Neural cell (in vitro differentiated cells): Measurements from ENCODE around the gene ANTXR1. TPM values are rescaled to one million over a fixed set of nuclear protein-coding genes. Genes with fewer than 3 reads are reported as not detected.

Experiments used
- H2AFZ ChIP-seq: fragments of 200-600, 300-800 bp; sonication (generic), shearing (Covaris generic); 2 replicates; pipeline ENCODE4 v1.6.0; 2014; ENCODE audit warnings: low read depth, mild to moderate bottlenecking, antibody characterized with exemption, low read length, moderate library complexity
- H3F3A ChIP-seq: fragments of 200-600 bp; shearing (Covaris generic); 2 replicates; pipeline ENCODE4 v1.6.1; 2016; ENCODE audit warnings: mild to moderate bottlenecking, moderate library complexity, mixed read lengths, antibody characterized with exemption, low read length; ENCODE audit not compliant: insufficient read depth, poor library complexity, severe bottlenecking
- H3K27ac ChIP-seq: fragments of 200-600, 300-800 bp; sonication (generic), shearing (Covaris generic); 2 replicates; pipeline ENCODE4 v1.5.1; 2014; ENCODE audit warnings: mild to moderate bottlenecking, low read length, moderate library complexity
- H3K27me3 ChIP-seq: fragments of 300-800, 200-600 bp; sonication (generic), shearing (Covaris generic); 2 replicates; pipeline ENCODE4 v1.6.0; 2014; ENCODE audit warnings: mild to moderate bottlenecking, low read depth, low read length, moderate library complexity; ENCODE audit not compliant: insufficient read depth
- H3K36me3 ChIP-seq: fragments of 300-800, 200-600 bp; sonication (generic), shearing (Covaris generic); 2 replicates; pipeline ENCODE4 v1.5.1; 2014; ENCODE audit warnings: mild to moderate bottlenecking, antibody characterized with exemption, low read length, moderate library complexity; ENCODE audit not compliant: insufficient read depth
- H3K4me2 ChIP-seq: fragments of 300-800, 200-600 bp; sonication (generic), shearing (Covaris generic); 2 replicates; pipeline ENCODE4 v1.6.0; 2014; ENCODE audit warnings: mild to moderate bottlenecking, low read length
- H3K4me3 ChIP-seq: fragments of 300-800, 200-600 bp; sonication (generic), shearing (Covaris generic); 2 replicates; pipeline ENCODE4 v1.5.1; 2014; ENCODE audit warnings: mild to moderate bottlenecking, low read length, moderate library complexity
- H3K79me2 ChIP-seq: fragments of 200-600 bp; shearing (Covaris generic); replicated peaks from 2 replicates; pipeline ENCODE4 v1.6.0; 2014; ENCODE audit warnings: mild to moderate bottlenecking, low read length, moderate library complexity; ENCODE audit not compliant: insufficient read depth
- H3K9ac ChIP-seq: fragments of 300-800, 200-600 bp; sonication (generic), shearing (Covaris generic); 2 replicates; pipeline ENCODE4 v1.6.1; 2016; ENCODE audit warnings: mild to moderate bottlenecking, low read length, mixed read lengths
- H3K9me2 ChIP-seq: fragments of 200-600 bp; shearing (Covaris generic); 2 replicates; pipeline ENCODE4 v1.6.1; 2016; ENCODE audit warnings: mild to moderate bottlenecking, low read length, mixed read lengths; ENCODE audit not compliant: insufficient read depth
- H3K9me3 ChIP-seq: fragments of 200-600, 300-800 bp; sonication (generic), shearing (Covaris generic); 2 replicates; pipeline ENCODE4 v1.6.1; 2016; ENCODE audit warnings: mild to moderate bottlenecking, mixed run types, low read length, moderate library complexity, mixed read lengths
- H4K20me1 ChIP-seq: fragments of 200-600 bp; shearing (Covaris generic); 2 replicates; pipeline ENCODE4 v1.6.1; 2016; ENCODE audit warnings: mild to moderate bottlenecking, mixed run types; ENCODE audit not compliant: insufficient read depth
- EZH2 ChIP-seq: fragments of 200-600, 300-800 bp; shearing (Covaris generic), sonication (generic); IDR thresholded peaks from 2 replicates; pipeline ENCODE4 v1.6.1; 2014; ENCODE audit warnings: antibody characterized with exemption, low read length, borderline replicate concordance, mild to moderate bottlenecking; ENCODE audit not compliant: insufficient read depth, poor library complexity, severe bottlenecking
- MXI1 ChIP-seq: fragments of 450-650 bp; conservative IDR thresholded peaks from 2 replicates; pipeline ENCODE4 v1.6.1; 2014; ENCODE audit warnings: antibody characterized with exemption, mild to moderate bottlenecking; ENCODE audit not compliant: poor library complexity, severe bottlenecking
- POLR2AphosphoS5 ChIP-seq: IDR thresholded peaks from 2 replicates; pipeline ENCODE4 v1.6.1; 2012
- RAD21 ChIP-seq: fragments of 450-650 bp; conservative IDR thresholded peaks from 2 replicates; pipeline ENCODE4 v1.6.1; 2014; ENCODE audit warnings: antibody characterized with exemption, mild to moderate bottlenecking, moderate library complexity
- SMC3 ChIP-seq: fragments of 450-650 bp; conservative IDR thresholded peaks from 2 replicates; pipeline ENCODE4 v1.6.1; 2014; ENCODE audit warnings: antibody characterized with exemption, mild to moderate bottlenecking, moderate library complexity; ENCODE audit not compliant: poor library complexity
- polyA plus RNA-seq: library from polyadenylated mRNA; depleted of rRNA; stranded (reverse); fragments of >200 nt; gene quantifications from 2 replicates; pipeline ENCODE4 v1.2.3, GENCODE V29; 2014
- TF ChIP-seq, protein P1 (sequence below): IDR thresholded peaks from 2 replicates; pipeline ENCODE4 v1.6.1; 2012; ENCODE audit warnings: borderline replicate concordance
- TF ChIP-seq, protein P2 (sequence below): fragments of 450-650 bp; IDR thresholded peaks from 2 replicates; pipeline ENCODE4 v1.5.1; 2014; ENCODE audit warnings: antibody characterized with exemption, mild to moderate bottlenecking, moderate library complexity; ENCODE audit not compliant: poor library complexity, severe bottlenecking

ANTXR1 gene
- polyA plus RNA-seq, 1 donor from 2014 or later = 4.9 TPM

DNA sequence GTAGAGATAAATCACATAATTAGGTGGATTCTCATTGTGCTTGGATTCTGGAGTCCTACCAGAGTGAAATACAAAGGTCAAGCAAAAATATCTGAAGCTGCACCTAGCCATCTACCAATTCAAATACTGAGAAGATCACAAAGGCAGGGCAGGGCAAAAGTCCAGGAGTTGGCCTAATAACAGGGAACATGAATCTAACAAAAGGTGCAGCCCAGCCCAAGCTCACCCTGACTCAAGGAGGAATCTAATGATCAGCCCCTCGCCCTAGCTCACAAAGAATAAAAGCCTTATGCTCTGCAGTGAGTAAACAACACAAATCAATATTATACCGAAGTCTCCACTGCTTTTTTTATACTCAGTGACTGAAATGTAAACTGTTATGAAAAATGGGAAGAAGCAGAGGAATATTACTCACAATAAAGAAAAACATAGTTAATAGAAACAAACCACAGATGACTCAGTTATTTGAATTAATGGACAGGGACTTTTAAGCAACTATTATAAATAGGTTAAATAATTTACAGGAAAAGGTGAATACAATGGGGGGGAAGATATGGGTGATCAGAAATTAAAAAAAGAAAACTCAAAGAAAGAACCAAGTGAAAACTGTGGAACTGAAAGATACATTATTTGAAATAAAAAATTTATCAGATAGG lies 49.5 kb downstream of the ANTXR1 start:
- Histone ChIP-seq H3K27me3 (no peaks in the 10 kb centered on the region), H3K9me2 (no peaks in the 10 kb centered on the region), H3K9ac (no peak overlapping the region), H2AFZ (no peak overlapping the region), H3K36me3 (peaks cover 5% of the 10 kb centered on the region), H3K27ac (no peak overlapping the region), H3K79me2 (no peaks in the 10 kb centered on the region), H3K4me3 (no peak overlapping the region), H3K9me3 (peaks cover 16% of the 10 kb centered on the region), H4K20me1 (no peaks in the 10 kb centered on the region), H3F3A (no peaks in the 10 kb centered on the region), H3K4me2 (no peak overlapping the region)
- TF ChIP-seq POLR2AphosphoS5 (no peak), SMC3 (no peak), RAD21 (no peak), MXI1 (no peak), EZH2 (no peak)
- TF ChIP-seq, protein P1, sequence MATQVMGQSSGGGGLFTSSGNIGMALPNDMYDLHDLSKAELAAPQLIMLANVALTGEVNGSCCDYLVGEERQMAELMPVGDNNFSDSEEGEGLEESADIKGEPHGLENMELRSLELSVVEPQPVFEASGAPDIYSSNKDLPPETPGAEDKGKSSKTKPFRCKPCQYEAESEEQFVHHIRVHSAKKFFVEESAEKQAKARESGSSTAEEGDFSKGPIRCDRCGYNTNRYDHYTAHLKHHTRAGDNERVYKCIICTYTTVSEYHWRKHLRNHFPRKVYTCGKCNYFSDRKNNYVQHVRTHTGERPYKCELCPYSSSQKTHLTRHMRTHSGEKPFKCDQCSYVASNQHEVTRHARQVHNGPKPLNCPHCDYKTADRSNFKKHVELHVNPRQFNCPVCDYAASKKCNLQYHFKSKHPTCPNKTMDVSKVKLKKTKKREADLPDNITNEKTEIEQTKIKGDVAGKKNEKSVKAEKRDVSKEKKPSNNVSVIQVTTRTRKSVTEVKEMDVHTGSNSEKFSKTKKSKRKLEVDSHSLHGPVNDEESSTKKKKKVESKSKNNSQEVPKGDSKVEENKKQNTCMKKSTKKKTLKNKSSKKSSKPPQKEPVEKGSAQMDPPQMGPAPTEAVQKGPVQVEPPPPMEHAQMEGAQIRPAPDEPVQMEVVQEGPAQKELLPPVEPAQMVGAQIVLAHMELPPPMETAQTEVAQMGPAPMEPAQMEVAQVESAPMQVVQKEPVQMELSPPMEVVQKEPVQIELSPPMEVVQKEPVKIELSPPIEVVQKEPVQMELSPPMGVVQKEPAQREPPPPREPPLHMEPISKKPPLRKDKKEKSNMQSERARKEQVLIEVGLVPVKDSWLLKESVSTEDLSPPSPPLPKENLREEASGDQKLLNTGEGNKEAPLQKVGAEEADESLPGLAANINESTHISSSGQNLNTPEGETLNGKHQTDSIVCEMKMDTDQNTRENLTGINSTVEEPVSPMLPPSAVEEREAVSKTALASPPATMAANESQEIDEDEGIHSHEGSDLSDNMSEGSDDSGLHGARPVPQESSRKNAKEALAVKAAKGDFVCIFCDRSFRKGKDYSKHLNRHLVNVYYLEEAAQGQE = no peak
- TF ChIP-seq, protein P2, sequence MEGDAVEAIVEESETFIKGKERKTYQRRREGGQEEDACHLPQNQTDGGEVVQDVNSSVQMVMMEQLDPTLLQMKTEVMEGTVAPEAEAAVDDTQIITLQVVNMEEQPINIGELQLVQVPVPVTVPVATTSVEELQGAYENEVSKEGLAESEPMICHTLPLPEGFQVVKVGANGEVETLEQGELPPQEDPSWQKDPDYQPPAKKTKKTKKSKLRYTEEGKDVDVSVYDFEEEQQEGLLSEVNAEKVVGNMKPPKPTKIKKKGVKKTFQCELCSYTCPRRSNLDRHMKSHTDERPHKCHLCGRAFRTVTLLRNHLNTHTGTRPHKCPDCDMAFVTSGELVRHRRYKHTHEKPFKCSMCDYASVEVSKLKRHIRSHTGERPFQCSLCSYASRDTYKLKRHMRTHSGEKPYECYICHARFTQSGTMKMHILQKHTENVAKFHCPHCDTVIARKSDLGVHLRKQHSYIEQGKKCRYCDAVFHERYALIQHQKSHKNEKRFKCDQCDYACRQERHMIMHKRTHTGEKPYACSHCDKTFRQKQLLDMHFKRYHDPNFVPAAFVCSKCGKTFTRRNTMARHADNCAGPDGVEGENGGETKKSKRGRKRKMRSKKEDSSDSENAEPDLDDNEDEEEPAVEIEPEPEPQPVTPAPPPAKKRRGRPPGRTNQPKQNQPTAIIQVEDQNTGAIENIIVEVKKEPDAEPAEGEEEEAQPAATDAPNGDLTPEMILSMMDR = no peak

DNA sequence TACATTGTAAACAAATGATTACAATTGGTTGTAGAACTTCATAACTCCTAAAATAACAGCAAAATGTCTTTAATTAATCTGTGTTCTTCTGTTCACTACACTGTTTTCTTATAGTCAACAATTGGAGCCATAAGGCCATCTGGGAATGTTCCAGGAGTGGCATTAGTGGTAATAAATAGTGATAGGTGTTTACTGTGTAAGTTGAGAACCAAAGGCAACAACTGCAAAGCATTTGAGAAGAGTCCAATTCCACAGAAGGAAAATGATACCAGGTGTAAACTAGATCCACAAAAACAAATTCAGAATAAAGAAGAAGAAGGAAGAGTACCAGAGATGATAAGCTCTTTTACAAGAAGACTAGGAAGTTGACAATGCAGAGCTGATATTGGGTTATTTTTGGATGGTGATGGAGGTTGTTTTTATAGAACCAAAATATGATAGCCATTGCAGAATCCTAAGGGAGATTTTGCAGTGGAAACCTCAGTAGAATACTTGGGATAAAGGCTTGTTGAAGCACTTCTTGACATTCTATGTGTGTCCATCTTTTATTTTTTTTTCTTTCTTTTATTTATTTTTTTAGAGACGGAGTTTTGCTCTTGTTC lies 52.9 kb downstream of the ANTXR1 start:
- Histone ChIP-seq H3K36me3 (peaks cover 5% of the 10 kb centered on the region), H3K27ac (no peak overlapping the region), H3K9ac (no peak overlapping the region), H3K9me3 (peaks cover 9% of the 10 kb centered on the region), H3K4me2 (no peak overlapping the region), H3K4me3 (no peak overlapping the region), H4K20me1 (no peaks in the 10 kb centered on the region), H2AFZ (no peak overlapping the region), H3K27me3 (no peaks in the 10 kb centered on the region), H3F3A (no peaks in the 10 kb centered on the region), H3K9me2 (no peaks in the 10 kb centered on the region), H3K79me2 (no peaks in the 10 kb centered on the region)
- TF ChIP-seq, protein P1 = no peak
